ENCODE measurements around the gene TGIF1. TPM values are rescaled to one million over a fixed set of nuclear protein-coding genes. Genes with fewer than 3 reads are reported as not detected.
A peak's percentile ranks its signal among the peaks of the same experiment; 100 is the strongest.

TGIF1 gene
- total and polyA plus RNA-seq, 2 of the 4 experiments (the other 2 are of a cell fraction): 62.1 to 118 TPM

DNA sequence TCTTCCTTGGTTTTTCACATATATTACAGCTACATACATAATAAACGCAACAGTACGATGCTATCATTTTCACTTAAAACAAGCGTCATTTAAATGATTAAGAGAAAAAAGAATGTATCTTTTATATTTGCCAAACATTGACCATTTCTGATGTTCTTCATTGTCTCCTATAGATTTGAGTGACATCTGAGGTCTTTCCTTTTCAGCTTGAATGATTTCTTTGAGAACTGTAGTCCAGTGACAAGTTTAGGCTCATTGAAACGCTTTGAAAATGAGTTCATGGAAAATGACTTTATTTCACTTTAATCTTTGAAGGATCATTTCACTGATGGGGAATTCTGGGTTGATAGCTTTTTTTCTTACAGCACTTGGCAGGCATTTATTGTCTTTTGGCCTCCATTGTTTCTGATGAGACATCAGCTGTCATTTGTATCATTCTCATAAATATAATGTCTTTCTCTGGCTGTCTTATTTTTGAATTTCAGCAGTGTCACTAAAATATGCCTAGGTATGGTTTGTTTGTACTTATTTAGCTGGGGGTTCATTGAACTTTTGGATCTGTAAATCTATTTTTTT, 10.9 kb downstream of the TGIF1 start:
- H2BK15ac ChIP-seq (ENCODE audit: low read depth, low read length): no peak overlapping the region
- intact Hi-C loops (cut with micrococcal nuclease): no loop called here
- H3K36me3 ChIP-seq (ENCODE audit: control insufficient read depth, insufficient read depth, low read length): peaks cover 27% of the 10 kb centered on the region
- H2BK5ac ChIP-seq (ENCODE audit: low read depth, low read length, poor library complexity, severe bottlenecking): no peak overlapping the region
- H2AK9ac ChIP-seq (replicated peaks; ENCODE audit: low read depth, low read length, poor library complexity): no peak overlapping the region
- no peak overlapping the region for H3K4me2 ChIP-seq (ENCODE audit: low read depth, low read length)
- no peak overlapping the region for H2AK5ac ChIP-seq (ENCODE audit: low read depth, low read length)
- H3K18ac ChIP-seq (ENCODE audit: low read depth, low read length): no peak overlapping the region
- H3K4me3 ChIP-seq (ENCODE audit: insufficient read depth, low read depth, low read length): no peak overlapping the region
- no peak overlapping the region for H3K9ac ChIP-seq (ENCODE audit: low read depth, low read length)
- no peak overlapping the region for H2BK20ac ChIP-seq (ENCODE audit: low read depth, low read length)
- H3K23ac ChIP-seq (ENCODE audit: low read depth, low read length): no peak overlapping the region
- POLR2A ChIA-PET (ENCODE audit: unreplicated experiment): no interaction called here
- no peak overlapping the region for H3K27ac ChIP-seq (ENCODE audit: insufficient read depth, low read length)
- H3K9me1 ChIP-seq (ENCODE audit: insufficient read depth, low read length): peaks cover 12% of the 10 kb centered on the region
- no peak overlapping the region for H3K56ac ChIP-seq (ENCODE audit: extremely low read depth, insufficient read depth, low read length)
- no peak overlapping the region for H3K4ac ChIP-seq (ENCODE audit: low read depth, low read length)
- no peak overlapping the region for H2BK120ac ChIP-seq (ENCODE audit: low read depth, low read length)
- H4K91ac ChIP-seq (ENCODE audit: insufficient read depth, low read depth, low read length): no peak overlapping the region
- TF ChIP-seq POLR2A (IDR thresholded peaks at IDR 0.05; ENCODE audit: low read depth, low read length): 0 out of 2 replicates have a peak, but pooled peaks have one; percentile 43
- TF ChIP-seq, protein P1, sequence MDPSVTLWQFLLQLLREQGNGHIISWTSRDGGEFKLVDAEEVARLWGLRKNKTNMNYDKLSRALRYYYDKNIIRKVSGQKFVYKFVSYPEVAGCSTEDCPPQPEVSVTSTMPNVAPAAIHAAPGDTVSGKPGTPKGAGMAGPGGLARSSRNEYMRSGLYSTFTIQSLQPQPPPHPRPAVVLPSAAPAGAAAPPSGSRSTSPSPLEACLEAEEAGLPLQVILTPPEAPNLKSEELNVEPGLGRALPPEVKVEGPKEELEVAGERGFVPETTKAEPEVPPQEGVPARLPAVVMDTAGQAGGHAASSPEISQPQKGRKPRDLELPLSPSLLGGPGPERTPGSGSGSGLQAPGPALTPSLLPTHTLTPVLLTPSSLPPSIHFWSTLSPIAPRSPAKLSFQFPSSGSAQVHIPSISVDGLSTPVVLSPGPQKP (IDR thresholded peaks at IDR 0.05; ENCODE audit: borderline replicate concordance, low read depth, low read length): no peak
- no peak overlapping the region for H4K5ac ChIP-seq (ENCODE audit: low read depth, low read length)
- H3K4me1 ChIP-seq (ENCODE audit: control insufficient read depth, insufficient read depth, low read length): peaks cover 18% of the 10 kb centered on the region
- CTCF ChIA-PET: interaction anchor here (0.6 to 1.4 kb wide), 2 partner anchors 21 to 206 kb away, joined by 3 to 4 read pairs; no protein-coding TSS in a partner anchor
- no peaks in the 10 kb centered on the region for H3K27me3 ChIP-seq (ENCODE audit: control insufficient read depth, insufficient read depth, low read length)
- no CpG with 5 or more reads among the region's 4 CpGs for WGBS, 2 experiments (ENCODE audit: extremely low coverage in 2 of 2, insufficient read length in 1 of 2)
- H4K20me1 ChIP-seq (ENCODE audit: insufficient read depth, low read length): peaks cover 30% of the 10 kb centered on the region
- H3K14ac ChIP-seq (replicated peaks; ENCODE audit: low read depth, low read length): no peak overlapping the region
- DNase-seq: no peak
- dilution Hi-C loops (cut with HindIII; ENCODE audit: low sequenced_read_pairs, unreplicated experiment): no loop called here
- H3K79me1 ChIP-seq (ENCODE audit: low read depth in 1 of 2, low read length in 2 of 2): peaks cover 18 to 46% of the 10 kb centered on the region in 2 experiments
- H2AFZ ChIP-seq (replicated peaks; ENCODE audit: low read length, poor library complexity): no peak overlapping the region
- ATAC-seq (ENCODE audit: low read depth): no peak
- no TSS peak for BruUV-seq (replicated peaks)
- in situ Hi-C loops (cut with MboI; ENCODE audit: low sequenced_read_pairs): no loop called here
- H3K9me3 ChIP-seq (ENCODE audit: control insufficient read depth, insufficient read depth, low read length): no peaks in the 10 kb centered on the region; the same call in 1 of the 2 replicates
- H4K8ac ChIP-seq (ENCODE audit: low read depth in 2 of 2, low read length in 2 of 2): no peak overlapping the region

Measured in IMR-90 (cell line).